KMS-11 (cell line): ENCODE results near the gene DPEP2NB.

Experiments
- H2AFZ ChIP-seq: fragments of 200-600 bp; sonication (generic); 2 replicates; pipeline ENCODE4 v1.6.1; 2016; ENCODE audit warnings: antibody characterized with exemption, mixed run types, low read depth
- H3K27ac ChIP-seq: fragments of 200-600 bp; sonication (generic); 2 replicates; pipeline ENCODE4 v1.6.1; 2016; ENCODE audit warnings: mild to moderate bottlenecking, mixed run types
- H3K27me3 ChIP-seq: fragments of 200-600 bp; sonication (generic); 2 replicates; pipeline ENCODE4 v1.6.1; 2017; ENCODE audit warnings: mild to moderate bottlenecking, low read depth, mixed run types, moderate library complexity; ENCODE audit not compliant: insufficient read depth
- H3K36me3 ChIP-seq: fragments of 200-600 bp; sonication (generic); 2 replicates; pipeline ENCODE4 v1.6.1; 2017; ENCODE audit warnings: mild to moderate bottlenecking, mixed run types; ENCODE audit not compliant: insufficient read depth
- H3K4me1 ChIP-seq: fragments of 200-600 bp; sonication (generic); 2 replicates; pipeline ENCODE4 v1.6.1; 2016; ENCODE audit warnings: mild to moderate bottlenecking, low read depth, mixed run types; ENCODE audit not compliant: poor library complexity, severe bottlenecking
- H3K4me2 ChIP-seq: fragments of 200-600 bp; sonication (generic); 2 replicates; pipeline ENCODE4 v1.7.0; 2016; ENCODE audit warnings: mild to moderate bottlenecking, mixed run types
- H3K4me3 ChIP-seq: fragments of 200-600 bp; sonication (generic); IDR thresholded peaks from 2 replicates; pipeline ENCODE4 v1.6.1; 2017; ENCODE audit warnings: low read depth, low read length, mixed read lengths; ENCODE audit not compliant: insufficient read depth
- H3K79me2 ChIP-seq: fragments of 200-600 bp; sonication (generic); 2 replicates; pipeline ENCODE4 v1.6.1; 2016; ENCODE audit warnings: low read depth, mixed run types; ENCODE audit not compliant: insufficient read depth
- H3K9ac ChIP-seq: fragments of 200-600 bp; sonication (generic); 2 replicates; pipeline ENCODE4 v1.6.1; 2016; ENCODE audit warnings: mild to moderate bottlenecking, mixed run types
- H4K20me1 ChIP-seq: fragments of 200-600 bp; sonication (generic); 2 replicates; pipeline ENCODE4 v1.6.1; 2016; ENCODE audit warnings: mild to moderate bottlenecking, mixed run types; ENCODE audit not compliant: insufficient read depth
- CTCF ChIP-seq: fragments of 200-600 bp; sonication (generic); conservative IDR thresholded peaks from 2 replicates; pipeline ENCODE4 v1.6.1; 2017; ENCODE audit warnings: low read depth, mild to moderate bottlenecking, antibody characterized with exemption, low read length, moderate library complexity, mixed read lengths

The DPEP2NB gene

GRCh38 chr16:67969254-67970039 lies 46.3 kb downstream of the DPEP2NB start:
- Histone ChIP-seq H3K4me3 (no peak overlapping the region), H3K27me3 (no peaks in the 10 kb centered on the region), H4K20me1 (no peaks in the 10 kb centered on the region), H3K4me1 (peaks cover 36% of the 10 kb centered on the region), H3K4me2 (peak overlapping the region; percentile 81), H3K36me3 (no peaks in the 10 kb centered on the region), H3K9ac (no peak overlapping the region), H3K27ac (no peak overlapping the region), H2AFZ (peak overlapping the region; percentile 92), H3K79me2 (no peaks in the 10 kb centered on the region)
- no peak for TF ChIP-seq CTCF

- Histone ChIP-seq H3K27ac (no peak within 1 kb of the TSS), H2AFZ (peak within 1 kb of the TSS; percentile 92), H3K9ac (peak within 1 kb of the TSS; percentile 69; the same call in 1 of the 2 replicates), H3K4me2 (peak within 1 kb of the TSS; percentile 81), H3K36me3 (no peaks in the 10 kb centered on the region), H3K79me2 (no peaks in the 10 kb centered on the region), H3K4me3 (no peak within 1 kb of the TSS), H3K27me3 (no peaks in the 10 kb centered on the region), H4K20me1 (no peaks in the 10 kb centered on the region), H3K4me1 (peaks cover 36% of the 10 kb centered on the region)
- TF ChIP-seq CTCF, result no peak
Observed at GRCh38 chr16:67968400-67969253, 47.1 kb downstream of the DPEP2NB start, which contains the start of gene SLC12A4. Gene SLC12A4 (minus strand): TSS chr16:67968637. CDS start chr16:67968553, 84 bp downstream.

- Histone ChIP-seq H3K36me3 (no peaks in the 10 kb centered on the region), H3K4me1 (peaks cover 42% of the 10 kb centered on the region), H3K79me2 (no peaks in the 10 kb centered on the region), H3K4me2 (peak overlapping the region; percentile 79), H3K27me3 (no peaks in the 10 kb centered on the region), H3K9ac (peak overlapping the region; percentile 69; the same call in 1 of the 2 replicates), H3K4me3 (no peak overlapping the region), H2AFZ (peak overlapping the region; percentile 92), H4K20me1 (no peaks in the 10 kb centered on the region), H3K27ac (no peak overlapping the region)
- TF ChIP-seq CTCF, result no peak
Observed at GRCh38 chr16:67967958-67968399, 47.7 kb downstream of the DPEP2NB start.

- peak overlapping the region; percentile 92 for H2AFZ ChIP-seq
- TF ChIP-seq CTCF, result no peak
- no peaks in the 10 kb centered on the region for H3K79me2 ChIP-seq
- peaks cover 48% of the 10 kb centered on the region for H3K4me1 ChIP-seq
- no peak overlapping the region for H3K4me3 ChIP-seq
- no peak overlapping the region for H3K27ac ChIP-seq
- no peaks in the 10 kb centered on the region for H3K36me3 ChIP-seq
- no peaks in the 10 kb centered on the region for H4K20me1 ChIP-seq
- peak overlapping the region; percentile 79 for H3K4me2 ChIP-seq
- no peaks in the 10 kb centered on the region for H3K27me3 ChIP-seq
- H3K9ac ChIP-seq, result peak overlapping the region; percentile 69; the same call in 1 of the 2 replicates
Observed at GRCh38 chr16:67967183-67967957, 48.3 kb downstream of the DPEP2NB start.
